ENCODE measurements around the gene POLR2C.
A peak's percentile ranks its signal among the peaks of the same experiment; 100 is the strongest.
"Not testable (repeated sequence)": the region's sequence is repeated elsewhere in the genome, so short reads cannot be mapped to it uniquely, and the experiment has no call there.

POLR2C gene

GRCh38 chr16:57479205-57479975, 16.9 kb downstream of the POLR2C start:
- DNase-seq (ENCODE audit: low read depth in 2 of 2), result no peak

GRCh38 chr16:57479976-57480753, 17.7 kb downstream of the POLR2C start:
- no peak for DNase-seq (ENCODE audit: low read depth in 2 of 2)

- DNase-seq (ENCODE audit: low read depth in 2 of 2), result no peak
Observed at GRCh38 chr16:57480754-57481230, 18.3 kb downstream of the POLR2C start.

GRCh38 chr16:57481421-57481820, 18.9 kb downstream of the POLR2C start:
- no peak for DNase-seq (ENCODE audit: low read depth in 2 of 2)

- DNase-seq (ENCODE audit: low read depth in 2 of 2), result no peak
Observed at GRCh38 chr16:57482845-57483545, 20.5 kb downstream of the POLR2C start.

GRCh38 chr16:57483725-57484514, 21.4 kb downstream of the POLR2C start:
- DNase-seq (ENCODE audit: low read depth in 2 of 2), result no peak

- no peak for DNase-seq (ENCODE audit: low read depth in 2 of 2)
Observed at GRCh38 chr16:57484515-57485005, 22.1 kb downstream of the POLR2C start.

- no peak for DNase-seq (ENCODE audit: low read depth in 2 of 2)
Observed at GRCh38 chr16:57485091-57485915, 22.8 kb downstream of the POLR2C start.

GRCh38 chr16:57485916-57486857, 23.7 kb downstream of the POLR2C start, which contains the start of gene DOK4:
Gene DOK4, minus strand, starts transcription at chr16:57486493. Its CDS starts 6,986 bp downstream, at chr16:57479507.
- peak; percentile 30 to 57 for DNase-seq (ENCODE audit: low read depth in 2 of 2)

GRCh38 chr16:57486858-57487834, 24.7 kb downstream of the POLR2C start:
- DNase-seq (ENCODE audit: low read depth in 2 of 2), result no peak

- DNase-seq (ENCODE audit: low read depth in 2 of 2), result no peak
Observed at GRCh38 chr16:57489229-57489628, 26.8 kb downstream of the POLR2C start.

- DNase-seq (ENCODE audit: low read depth in 2 of 2), result no peak
Observed at GRCh38 chr16:57493767-57494166, 31.3 kb downstream of the POLR2C start.

- no peak for DNase-seq (ENCODE audit: low read depth in 2 of 2)
Observed at GRCh38 chr16:57497121-57497520, 34.6 kb downstream of the POLR2C start.

GRCh38 chr16:57498031-57498430, 35.6 kb downstream of the POLR2C start:
- no peak for DNase-seq (ENCODE audit: low read depth in 2 of 2)

- DNase-seq (ENCODE audit: low read depth in 2 of 2), result not testable (repeated sequence)
Observed at GRCh38 chr16:57499941-57500340, 37.5 kb downstream of the POLR2C start.

- DNase-seq (ENCODE audit: low read depth in 2 of 2), result no peak
Observed at GRCh38 chr16:57500578-57501111, 38.2 kb downstream of the POLR2C start.

- DNase-seq (ENCODE audit: low read depth in 2 of 2), result no peak
Observed at GRCh38 chr16:57501492-57501891, 39.0 kb downstream of the POLR2C start.
